Measurements from ENCODE around the gene POU6F2.

DNA sequence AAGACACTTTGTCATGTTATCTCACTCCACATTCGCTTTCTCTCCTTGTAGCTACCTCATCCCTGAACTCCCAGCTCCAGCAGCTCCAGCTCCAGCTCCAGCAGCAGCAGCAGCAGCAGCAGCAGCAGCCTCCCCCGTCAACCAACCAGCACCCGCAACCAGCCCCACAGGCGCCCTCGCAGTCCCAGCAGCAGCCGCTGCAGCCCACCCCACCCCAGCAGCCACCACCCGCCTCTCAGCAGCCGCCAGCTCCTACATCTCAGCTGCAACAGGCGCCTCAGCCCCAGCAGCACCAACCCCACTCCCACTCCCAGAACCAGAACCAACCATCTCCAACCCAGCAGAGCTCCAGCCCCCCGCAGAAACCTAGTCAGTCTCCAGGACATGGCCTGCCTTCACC lies 361.9 kb downstream of the POU6F2 start:
- no peak for TF ChIP-seq EZH2 (IDR thresholded peaks at IDR 0.05; ENCODE audit: borderline replicate concordance, low read depth, low read length, poor library complexity, severe bottlenecking)
- TF ChIP-seq, protein P1, sequence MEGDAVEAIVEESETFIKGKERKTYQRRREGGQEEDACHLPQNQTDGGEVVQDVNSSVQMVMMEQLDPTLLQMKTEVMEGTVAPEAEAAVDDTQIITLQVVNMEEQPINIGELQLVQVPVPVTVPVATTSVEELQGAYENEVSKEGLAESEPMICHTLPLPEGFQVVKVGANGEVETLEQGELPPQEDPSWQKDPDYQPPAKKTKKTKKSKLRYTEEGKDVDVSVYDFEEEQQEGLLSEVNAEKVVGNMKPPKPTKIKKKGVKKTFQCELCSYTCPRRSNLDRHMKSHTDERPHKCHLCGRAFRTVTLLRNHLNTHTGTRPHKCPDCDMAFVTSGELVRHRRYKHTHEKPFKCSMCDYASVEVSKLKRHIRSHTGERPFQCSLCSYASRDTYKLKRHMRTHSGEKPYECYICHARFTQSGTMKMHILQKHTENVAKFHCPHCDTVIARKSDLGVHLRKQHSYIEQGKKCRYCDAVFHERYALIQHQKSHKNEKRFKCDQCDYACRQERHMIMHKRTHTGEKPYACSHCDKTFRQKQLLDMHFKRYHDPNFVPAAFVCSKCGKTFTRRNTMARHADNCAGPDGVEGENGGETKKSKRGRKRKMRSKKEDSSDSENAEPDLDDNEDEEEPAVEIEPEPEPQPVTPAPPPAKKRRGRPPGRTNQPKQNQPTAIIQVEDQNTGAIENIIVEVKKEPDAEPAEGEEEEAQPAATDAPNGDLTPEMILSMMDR (conservative IDR thresholded peaks at IDR 0.05; ENCODE audit: low read depth, low read length): no peak

Data from A673 (cell line).